HEK293T (cell line): ENCODE results near the gene CLCNKB.

ENCODE experiments used
- ARNT ChIP-seq: fragments of 450-650 bp; IDR thresholded peaks from 2 replicates; pipeline ENCODE4 v1.6.1; 2017; ENCODE audit warnings: mild to moderate bottlenecking
- BHLHE40 ChIP-seq: fragments of 450-650 bp; IDR thresholded peaks from 2 replicates; pipeline ENCODE4 v1.6.1; 2016; ENCODE audit warnings: mild to moderate bottlenecking, moderate library complexity, borderline replicate concordance
- CTBP1 ChIP-seq: fragments of 450-650 bp; IDR thresholded peaks from 2 replicates; pipeline ENCODE4 v1.6.1; 2016; ENCODE audit warnings: borderline replicate concordance
- ELF4 ChIP-seq: fragments of 450-650 bp; IDR thresholded peaks from 2 replicates; pipeline ENCODE4 v1.6.1; 2017; ENCODE audit warnings: antibody characterized with exemption
- FOXA1 ChIP-seq: fragments of 450-650 bp; IDR thresholded peaks from 2 replicates; pipeline ENCODE4 v1.6.1; 2016; ENCODE audit warnings: mild to moderate bottlenecking
- FOXM1 ChIP-seq: fragments of 450-650 bp; IDR thresholded peaks from 2 replicates; pipeline ENCODE4 v1.6.1; 2017; ENCODE audit warnings: mild to moderate bottlenecking, borderline replicate concordance
- HDGF ChIP-seq: fragments of 450-650 bp; IDR thresholded peaks from 2 replicates; pipeline ENCODE4 v1.6.1; 2017; ENCODE audit warnings: antibody characterized with exemption, borderline replicate concordance
- L3MBTL2 ChIP-seq: fragments of 450-650 bp; conservative IDR thresholded peaks from 2 replicates; pipeline ENCODE4 v1.6.1; 2016; ENCODE audit warnings: mild to moderate bottlenecking
- PKNOX1 ChIP-seq: fragments of 450-650 bp; IDR thresholded peaks from 2 replicates; pipeline ENCODE4 v1.6.1; 2016
- SP1 ChIP-seq: fragments of 450-650 bp; IDR thresholded peaks from 2 replicates; pipeline ENCODE4 v1.6.1; 2017
- SUZ12 ChIP-seq: fragments of 450-650 bp; IDR thresholded peaks from 2 replicates; pipeline ENCODE4 v1.6.1; 2016; ENCODE audit warnings: mild to moderate bottlenecking
- TARDBP ChIP-seq: fragments of 450-650 bp; IDR thresholded peaks from 2 replicates; pipeline ENCODE4 v1.6.1; 2016
- ZNF384 ChIP-seq: fragments of 450-650 bp; IDR thresholded peaks from 2 replicates; pipeline ENCODE4 v1.6.1; 2016

DNA sequence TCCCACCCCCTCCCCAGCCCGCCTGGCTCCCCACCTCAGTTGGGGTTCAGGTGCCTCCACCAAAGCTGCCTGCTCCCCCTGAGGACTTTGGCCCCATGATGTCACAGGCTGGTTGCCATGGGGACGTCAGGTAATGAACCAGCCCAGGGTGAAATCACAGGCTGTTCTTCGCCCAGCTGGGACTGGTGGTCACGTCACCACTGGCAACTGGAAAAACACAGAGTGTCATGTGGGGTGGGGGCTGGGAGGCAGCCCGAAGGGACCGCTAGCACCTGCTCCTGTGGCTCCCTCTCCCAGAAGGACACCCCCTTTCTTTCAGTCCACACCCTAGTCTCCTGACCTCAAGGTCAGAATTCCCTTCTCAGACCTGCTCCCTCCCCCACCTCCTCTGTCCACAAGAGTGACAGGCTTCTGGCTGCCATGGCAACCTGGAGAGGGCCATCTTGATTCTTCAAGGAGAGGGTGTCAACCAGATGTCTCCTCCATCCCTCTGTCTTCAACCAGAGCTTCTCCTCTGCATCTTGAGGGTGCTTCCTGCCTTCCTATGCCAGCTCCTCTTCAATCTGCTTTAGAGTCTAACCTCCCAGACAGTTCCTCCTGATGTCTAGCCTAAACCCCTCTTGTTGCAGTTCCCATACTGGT lies 23.7 kb downstream of the CLCNKB start:
- TF ChIP-seq ARNT (no peak), HDGF (no peak), FOXM1 (no peak), L3MBTL2 (no peak), PKNOX1 (peak; percentile 83), ELF4 (no peak), BHLHE40 (no peak), SUZ12 (no peak), FOXA1 (no peak), SP1 (no peak), ZNF384 (no peak), TARDBP (no peak), CTBP1 (no peak)
